H9 (cell line): ENCODE results near the gene SORCS2. TPM values are rescaled to one million over a fixed set of nuclear protein-coding genes. Genes with fewer than 3 reads are reported as not detected.

Experiments
- DNase-seq: peaks from one replicate; pipeline ENCODE4 v3.0.0-alpha.2; 2017
- H2AFZ ChIP-seq: one replicate; pipeline ENCODE4 v1.6.1; 2013; ENCODE audit warnings: mild to moderate bottlenecking, low read length, control low read depth, moderate library complexity
- H2AK5ac ChIP-seq: 2 replicates; pipeline ENCODE4 v1.6.1; 2013; ENCODE audit warnings: low read length, control low read depth, mixed read lengths; ENCODE audit not compliant: insufficient read length
- H2BK120ac ChIP-seq: one replicate; pipeline ENCODE4 v1.6.1; 2013; ENCODE audit warnings: low read depth, mild to moderate bottlenecking, low read length, control low read depth, inconsistent platforms; ENCODE audit not compliant: poor library complexity, severe bottlenecking
- H2BK12ac ChIP-seq: 2 replicates; pipeline ENCODE4 v1.6.1; 2013; ENCODE audit warnings: low read length, control low read depth, mixed read lengths, low read depth; ENCODE audit not compliant: insufficient read length
- H2BK15ac ChIP-seq: 2 replicates; pipeline ENCODE4 v1.6.1; 2013; ENCODE audit warnings: low read depth, low read length, control low read depth
- H2BK20ac ChIP-seq: one replicate; pipeline ENCODE4 v1.6.1; 2013; ENCODE audit warnings: low read depth, mild to moderate bottlenecking, low read length, control low read depth, inconsistent platforms; ENCODE audit not compliant: poor library complexity, severe bottlenecking
- H2BK5ac ChIP-seq: 2 replicates; pipeline ENCODE4 v1.6.1; 2013; ENCODE audit warnings: low read length, control low read depth, mixed read lengths; ENCODE audit not compliant: insufficient read length
- H3K14ac ChIP-seq: 2 replicates; pipeline ENCODE4 v1.6.1; 2013; ENCODE audit warnings: low read length, control low read depth; ENCODE audit not compliant: insufficient read depth
- H3K18ac ChIP-seq: 2 replicates; pipeline ENCODE4 v1.6.1; 2013; ENCODE audit warnings: low read depth, mild to moderate bottlenecking, mixed read lengths, low read length, control low read depth; ENCODE audit not compliant: insufficient read length
- H3K23ac ChIP-seq: 2 replicates; pipeline ENCODE4 v1.6.1; 2013; ENCODE audit warnings: low read length, control low read depth, mixed read lengths, low read depth; ENCODE audit not compliant: insufficient read length
- H3K23me2 ChIP-seq: 2 replicates; pipeline ENCODE4 v1.6.1; 2013; ENCODE audit warnings: low read depth, mild to moderate bottlenecking, mixed read lengths, low read length, control low read depth; ENCODE audit not compliant: insufficient read length, poor library complexity, severe bottlenecking
- H3K27ac ChIP-seq: 2 replicates; pipeline ENCODE4 v1.5.1; 2013; ENCODE audit warnings: low read length, control low read depth, mixed read lengths, low read depth; ENCODE audit not compliant: insufficient read length
- H3K27me3 ChIP-seq: 2 replicates; pipeline ENCODE4 v1.6.1; 2013; ENCODE audit warnings: low read length, control low read depth, inconsistent platforms; ENCODE audit not compliant: insufficient read depth
- H3K4ac ChIP-seq: 2 replicates; pipeline ENCODE4 v1.6.1; 2013; ENCODE audit warnings: low read depth, mild to moderate bottlenecking, control low read depth, inconsistent platforms, low read length, moderate library complexity
- H3K4me1 ChIP-seq: 2 replicates; pipeline ENCODE4 v1.6.1; 2013; ENCODE audit warnings: low read length, control low read depth, inconsistent platforms; ENCODE audit not compliant: insufficient read depth
- H3K4me2 ChIP-seq: 2 replicates; pipeline ENCODE4 v1.6.1; 2013; ENCODE audit warnings: low read length, control low read depth, mixed read lengths; ENCODE audit not compliant: insufficient read length, insufficient read depth
- H3K56ac ChIP-seq: 2 replicates; pipeline ENCODE4 v1.6.1; 2013; ENCODE audit warnings: low read depth, mild to moderate bottlenecking, mixed read lengths, low read length, control low read depth; ENCODE audit not compliant: insufficient read length
- H3K79me1 ChIP-seq: 2 replicates; pipeline ENCODE4 v1.6.1; 2013; ENCODE audit warnings: low read depth, mild to moderate bottlenecking, moderate library complexity, low read length, control low read depth, inconsistent platforms; ENCODE audit not compliant: insufficient read depth, poor library complexity, severe bottlenecking
- H3K79me2 ChIP-seq: 2 replicates; pipeline ENCODE4 v1.6.1; 2013; ENCODE audit warnings: low read length, control low read depth, inconsistent platforms; ENCODE audit not compliant: insufficient read depth
- H3K9ac ChIP-seq: 2 replicates; pipeline ENCODE4 v1.6.1; 2013; ENCODE audit warnings: low read length, control low read depth, mixed read lengths; ENCODE audit not compliant: insufficient read length; ENCODE audit errors: extremely low read depth
- H3K9me3 ChIP-seq: one replicate; pipeline ENCODE4 v1.6.1; 2013; ENCODE audit warnings: low read depth, low read length, inconsistent platforms; ENCODE audit not compliant: control insufficient read depth
- H3T11ph ChIP-seq: one replicate; pipeline ENCODE4 v1.6.1; 2013; ENCODE audit warnings: mild to moderate bottlenecking, low read length, control low read depth, inconsistent platforms
- H4K20me1 ChIP-seq: one replicate; pipeline ENCODE4 v1.6.1; 2013; ENCODE audit not compliant: control insufficient read depth, insufficient read length, insufficient read depth
- H4K5ac ChIP-seq: 2 replicates; pipeline ENCODE4 v1.6.1; 2013; ENCODE audit warnings: low read depth, mild to moderate bottlenecking, mixed read lengths, low read length, control low read depth; ENCODE audit not compliant: insufficient read length
- H4K8ac ChIP-seq: replicated peaks from 2 replicates; pipeline ENCODE4 v1.6.1; 2013; ENCODE audit warnings: low read length, control low read depth, mixed read lengths, low read depth; ENCODE audit not compliant: insufficient read length
- H4K91ac ChIP-seq: 2 replicates; pipeline ENCODE4 v1.6.1; 2013; ENCODE audit warnings: low read depth, mild to moderate bottlenecking, moderate library complexity, mixed read lengths, low read length, control low read depth; ENCODE audit not compliant: insufficient read length
- H3K27ac Mint-ChIP-seq, 3 experiments: 2 replicates in 2 of 3; 3 replicates in 1 of 3; pipeline ENCODE4 v1.8.0; 2020 to 2021; ENCODE audit warnings: mixed read lengths in 3 of 3, mild to moderate bottlenecking in 1 of 3, moderate library complexity in 1 of 3
- H3K27me3 Mint-ChIP-seq: 2 replicates; pipeline ENCODE4 v1.8.0; 2021; ENCODE audit warnings: low read depth, mild to moderate bottlenecking, moderate library complexity, mixed read lengths
- H3K36me3 Mint-ChIP-seq, 3 experiments: 2 replicates in 2 of 3; 3 replicates in 1 of 3; pipeline ENCODE4 v1.8.0; 2020 to 2021; ENCODE audit warnings: low read depth in 3 of 3, mixed read lengths in 3 of 3; ENCODE audit not compliant: insufficient read depth in 1 of 3
- H3K4me1 Mint-ChIP-seq, 2 experiments: 2 replicates each; pipeline ENCODE4 v1.8.0; 2020; ENCODE audit warnings: mixed read lengths in 2 of 2
- H3K4me3 Mint-ChIP-seq, 2 experiments: 2 replicates in 1 of 2; 3 replicates in 1 of 2; pipeline ENCODE4 v1.8.0; 2020 to 2021; ENCODE audit warnings: mild to moderate bottlenecking in 2 of 2, mixed read lengths in 2 of 2, moderate library complexity in 1 of 2
- H3K9me3 Mint-ChIP-seq, 2 experiments: 2 replicates in 1 of 2; 3 replicates in 1 of 2; pipeline ENCODE4 v1.8.0; 2020; ENCODE audit warnings: mild to moderate bottlenecking in 2 of 2, mixed read lengths in 2 of 2, moderate library complexity in 1 of 2
- WGBS: extraction: QIAGEN DNeasy Blood & Tissue Kit; methylation state at CpG from one replicate; pipeline ENCODE4 v1.1.7; 2013; ENCODE audit warnings: missing lambda C conversion rate, low lambda C conversion rate, mixed read lengths; ENCODE audit not compliant: insufficient read length; ENCODE audit errors: extremely low coverage; 5-methylcytosine and 5-hydroxymethylcytosine counted together
- total RNA-seq: library from RNA; stranded (reverse); gene quantifications from 2 replicates; pipeline ENCODE4 v1.2.1, GENCODE V29; 2021
- TF ChIP-seq, protein P1 (sequence below): fragments of 200-600 bp; sonication (generic); conservative IDR thresholded peaks from 3 replicates; pipeline ENCODE4 v1.8.0; 2021; ENCODE audit warnings: antibody characterized with exemption, mild to moderate bottlenecking

The SORCS2 gene
- total RNA-seq, 1 experiment from 2014 or later, result 0.57 TPM

GRCh38 chr4:7767526-7767925 lies 575.2 kb downstream of the SORCS2 start:
- H3K27me3 ChIP-seq, result no peaks in the 10 kb centered on the region
- H2BK12ac ChIP-seq, result no peak overlapping the region
- H2AFZ ChIP-seq, result no peak overlapping the region
- no peak overlapping the region for H3K4me2 ChIP-seq
- no peak overlapping the region; a peak in 1 of 7 replicates for H3K27ac Mint-ChIP-seq
- H3K18ac ChIP-seq, result no peak overlapping the region
- no peak overlapping the region for H2BK20ac ChIP-seq
- no peaks in the 10 kb centered on the region for H3K23me2 ChIP-seq
- no peaks in the 10 kb centered on the region for H4K20me1 ChIP-seq
- H3K4ac ChIP-seq, result no peak overlapping the region
- no peak overlapping the region for H3K9ac ChIP-seq
- no peak overlapping the region for H3K14ac ChIP-seq
- peaks cover 22 to 30% of the 10 kb centered on the region in 2 experiments for H3K4me1 Mint-ChIP-seq
- H3K23ac ChIP-seq, result no peak overlapping the region
- H3K27ac ChIP-seq, result no peak overlapping the region
- no peaks in the 10 kb centered on the region for H3K79me1 ChIP-seq
- H2BK15ac ChIP-seq, result no peak overlapping the region
- H3K56ac ChIP-seq, result no peak overlapping the region
- no peaks in the 10 kb centered on the region for H3K79me2 ChIP-seq
- H4K8ac ChIP-seq, result no peak overlapping the region
- peaks cover 8 to 10% (median 9%) of the 10 kb centered on the region in 3 experiments; a peak in 6 of 7 replicates for H3K36me3 Mint-ChIP-seq
- H4K5ac ChIP-seq, result no peak overlapping the region
- no peak overlapping the region for H2BK120ac ChIP-seq
- WGBS, result no CpG with 5 or more reads among the region's 9 CpGs
- H2AK5ac ChIP-seq, result no peak overlapping the region
- no peaks in the 10 kb centered on the region for H3K9me3 Mint-ChIP-seq
- H3K27me3 Mint-ChIP-seq, result no peaks in the 10 kb centered on the region
- no peak for DNase-seq
- TF ChIP-seq, protein P1, sequence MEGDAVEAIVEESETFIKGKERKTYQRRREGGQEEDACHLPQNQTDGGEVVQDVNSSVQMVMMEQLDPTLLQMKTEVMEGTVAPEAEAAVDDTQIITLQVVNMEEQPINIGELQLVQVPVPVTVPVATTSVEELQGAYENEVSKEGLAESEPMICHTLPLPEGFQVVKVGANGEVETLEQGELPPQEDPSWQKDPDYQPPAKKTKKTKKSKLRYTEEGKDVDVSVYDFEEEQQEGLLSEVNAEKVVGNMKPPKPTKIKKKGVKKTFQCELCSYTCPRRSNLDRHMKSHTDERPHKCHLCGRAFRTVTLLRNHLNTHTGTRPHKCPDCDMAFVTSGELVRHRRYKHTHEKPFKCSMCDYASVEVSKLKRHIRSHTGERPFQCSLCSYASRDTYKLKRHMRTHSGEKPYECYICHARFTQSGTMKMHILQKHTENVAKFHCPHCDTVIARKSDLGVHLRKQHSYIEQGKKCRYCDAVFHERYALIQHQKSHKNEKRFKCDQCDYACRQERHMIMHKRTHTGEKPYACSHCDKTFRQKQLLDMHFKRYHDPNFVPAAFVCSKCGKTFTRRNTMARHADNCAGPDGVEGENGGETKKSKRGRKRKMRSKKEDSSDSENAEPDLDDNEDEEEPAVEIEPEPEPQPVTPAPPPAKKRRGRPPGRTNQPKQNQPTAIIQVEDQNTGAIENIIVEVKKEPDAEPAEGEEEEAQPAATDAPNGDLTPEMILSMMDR, result no peak
- no peak overlapping the region for H3T11ph ChIP-seq
- no peak overlapping the region for H2BK5ac ChIP-seq
- H3K9me3 ChIP-seq, result no peaks in the 10 kb centered on the region
- no peaks in the 10 kb centered on the region for H3K4me1 ChIP-seq
- H3K4me3 Mint-ChIP-seq, result no peak overlapping the region
- H4K91ac ChIP-seq, result no peak overlapping the region
